GM23248 (cell line): ENCODE data around the gene FLT4.
A peak's percentile ranks its signal among the peaks of the same experiment; 100 is the strongest.

Experiments used
- EZH2 ChIP-seq: fragments of 200-600 bp; sonication (generic); IDR thresholded peaks from 2 replicates; pipeline ENCODE4 v1.6.1; 2018; ENCODE audit warnings: antibody characterized with exemption, mild to moderate bottlenecking; ENCODE audit not compliant: insufficient read depth, poor library complexity, severe bottlenecking
- EZH2phosphoT487 ChIP-seq: fragments of 200-600 bp; sonication (generic); IDR thresholded peaks from 2 replicates; pipeline ENCODE4 v1.6.1; 2018; ENCODE audit warnings: antibody characterized with exemption, moderate library complexity, mild to moderate bottlenecking, low read depth; ENCODE audit not compliant: insufficient read depth

- TF ChIP-seq EZH2 (peak; percentile 8), EZH2phosphoT487 (no peak)
Observed at GRCh38 chr5:180673371-180674089, 24.1 kb upstream of the FLT4 start.
